IMR-90 (cell line): Measurements from ENCODE around the gene MT1A. TPM values are rescaled to one million over a fixed set of nuclear protein-coding genes. Genes with fewer than 3 reads are reported as not detected.

ENCODE experiments used
- ATAC-seq: fragments of 200-7000 bp; cut with Tn5 transposase; 2 replicates; pipeline ENCODE4 v1.9.1; 2020; ENCODE audit warnings: low read depth, mild to moderate bottlenecking, moderate library complexity
- BruUV-seq: library from RNA; stranded (reverse); fragments of 400-500 nt; replicated peaks from 2 replicates; lab custom pipeline; 2021; lab: Mats Ljungman, UMichigan
- CTCF ChIA-PET: fragments of 300-600 bp; formaldehyde crosslinking; extraction: SDS; loops from one replicate; lab custom pipeline; 2021; ENCODE audit warnings: antibody characterized with exemption; lab: Yijun Ruan, JAX
- POLR2A ChIA-PET: fragments of 300-600 bp; sonication (Branson Sonifier 250); formaldehyde crosslinking; loops from one replicate; lab custom pipeline; 2022; ENCODE audit warnings: antibody characterized with exemption; ENCODE audit not compliant: unreplicated experiment; lab: Charles Lee
- DNase-seq: peaks from one replicate; pipeline ENCODE4 v3.0.0; 2013
- H2AFZ ChIP-seq: replicated peaks from 2 replicates; pipeline ENCODE3; 2013; ENCODE audit warnings: low read length, mild to moderate bottlenecking; ENCODE audit not compliant: poor library complexity
- H2AK5ac ChIP-seq: 2 replicates; pipeline ENCODE4 v1.6.1; 2013; ENCODE audit warnings: low read depth, low read length, inconsistent platforms
- H2AK9ac ChIP-seq: replicated peaks from 2 replicates; pipeline ENCODE3; 2013; ENCODE audit warnings: mild to moderate bottlenecking, low read depth, low read length, moderate library complexity; ENCODE audit not compliant: poor library complexity
- H2BK120ac ChIP-seq: 2 replicates; pipeline ENCODE4 v1.6.1; 2013; ENCODE audit warnings: low read depth, low read length, inconsistent platforms
- H2BK15ac ChIP-seq: 3 replicates; pipeline ENCODE4 v1.6.1; 2013; ENCODE audit warnings: low read depth, low read length, inconsistent platforms
- H2BK20ac ChIP-seq: 2 replicates; pipeline ENCODE4 v1.6.1; 2013; ENCODE audit warnings: low read depth, mild to moderate bottlenecking, inconsistent platforms, low read length, moderate library complexity
- H2BK5ac ChIP-seq: 2 replicates; pipeline ENCODE4 v1.6.1; 2013; ENCODE audit warnings: mild to moderate bottlenecking, low read depth, low read length, inconsistent platforms; ENCODE audit not compliant: poor library complexity, severe bottlenecking
- H3K14ac ChIP-seq: replicated peaks from 2 replicates; pipeline ENCODE4 v1.6.1; 2013; ENCODE audit warnings: low read depth, low read length, inconsistent platforms
- H3K18ac ChIP-seq: 2 replicates; pipeline ENCODE4 v1.6.1; 2013; ENCODE audit warnings: low read depth, low read length, control low read depth
- H3K23ac ChIP-seq: 2 replicates; pipeline ENCODE4 v1.6.1; 2013; ENCODE audit warnings: low read depth, low read length, inconsistent platforms
- H3K27ac ChIP-seq: 2 replicates; pipeline ENCODE4 v1.5.1; 2013; ENCODE audit warnings: mild to moderate bottlenecking, control low read depth, low read length; ENCODE audit not compliant: insufficient read depth
- H3K27me3 ChIP-seq: 2 replicates; pipeline ENCODE4 v1.6.1; 2013; ENCODE audit warnings: low read length; ENCODE audit not compliant: control insufficient read depth, insufficient read depth
- H3K36me3 ChIP-seq: 2 replicates; pipeline ENCODE4 v1.6.1; 2013; ENCODE audit warnings: low read length, mixed read lengths; ENCODE audit not compliant: control insufficient read depth, insufficient read depth
- H3K4ac ChIP-seq: 2 replicates; pipeline ENCODE4 v1.6.1; 2013; ENCODE audit warnings: low read depth, low read length, inconsistent platforms
- H3K4me1 ChIP-seq: 2 replicates; pipeline ENCODE4 v1.6.1; 2013; ENCODE audit warnings: low read length, mixed read lengths; ENCODE audit not compliant: control insufficient read depth, insufficient read depth
- H3K4me2 ChIP-seq: 2 replicates; pipeline ENCODE4 v1.6.1; 2013; ENCODE audit warnings: low read depth, mild to moderate bottlenecking, control low read depth, low read length, moderate library complexity
- H3K4me3 ChIP-seq: 2 replicates; pipeline ENCODE4 v1.5.1; 2013; ENCODE audit warnings: low read depth, mild to moderate bottlenecking, control low read depth, low read length, moderate library complexity; ENCODE audit not compliant: insufficient read depth
- H3K56ac ChIP-seq: 2 replicates; pipeline ENCODE4 v1.6.1; 2013; ENCODE audit warnings: low read length, inconsistent platforms; ENCODE audit not compliant: insufficient read depth; ENCODE audit errors: extremely low read depth
- H3K79me1 ChIP-seq, 2 experiments: 2 replicates each; pipeline ENCODE4 v1.6.1; 2013; ENCODE audit warnings: low read length in 2 of 2, inconsistent platforms in 1 of 2, low read depth in 1 of 2
- H3K9ac ChIP-seq: 2 replicates; pipeline ENCODE4 v1.6.1; 2013; ENCODE audit warnings: low read depth, low read length, control low read depth
- H3K9me1 ChIP-seq: 2 replicates; pipeline ENCODE4 v1.6.1; 2013; ENCODE audit warnings: low read length, inconsistent platforms; ENCODE audit not compliant: insufficient read depth
- H3K9me3 ChIP-seq: 2 replicates; pipeline ENCODE4 v1.6.1; 2013; ENCODE audit warnings: low read length; ENCODE audit not compliant: control insufficient read depth, insufficient read depth
- H4K20me1 ChIP-seq: 2 replicates; pipeline ENCODE4 v1.6.1; 2013; ENCODE audit warnings: low read length, inconsistent platforms; ENCODE audit not compliant: insufficient read depth
- H4K5ac ChIP-seq: 2 replicates; pipeline ENCODE4 v1.6.1; 2013; ENCODE audit warnings: mild to moderate bottlenecking, low read depth, low read length, control low read depth
- H4K8ac ChIP-seq, 2 experiments: 2 replicates each; pipeline ENCODE4 v1.6.1; 2013; ENCODE audit warnings: low read depth in 2 of 2, low read length in 2 of 2, control low read depth in 1 of 2, inconsistent platforms in 1 of 2
- H4K91ac ChIP-seq: 2 replicates; pipeline ENCODE4 v1.6.1; 2013; ENCODE audit warnings: low read depth, low read length, inconsistent platforms; ENCODE audit not compliant: insufficient read depth
- CTCF ChIP-seq: conservative IDR thresholded peaks from 2 replicates; pipeline ENCODE4 v1.5.1; 2012; ENCODE audit warnings: mild to moderate bottlenecking, low read depth, low read length, improper control_type of control experiment
- FOS ChIP-seq: fragments of 150-350 bp; IDR thresholded peaks from 2 replicates; pipeline ENCODE4 v1.6.1; 2016; ENCODE audit warnings: low read depth, low read length
- RAD21 ChIP-seq: IDR thresholded peaks from 2 replicates; pipeline ENCODE4 v1.6.1; 2012; ENCODE audit warnings: low read length, improper control_type of control experiment
- WGBS, 2 experiments: methylation state at CpG; one replicate each; pipeline versions ENCODE4 v1.1.5 to v1.1.7; 2013; ENCODE audit warnings: missing lambda C conversion rate in 2 of 2; ENCODE audit not compliant: insufficient read length in 1 of 2; ENCODE audit errors: extremely low coverage in 2 of 2; 5-methylcytosine and 5-hydroxymethylcytosine counted together
- dilution Hi-C: fragments of 300-500 bp; cut with HindIII; formaldehyde crosslinking; loops from one replicate; pipeline ENCODE4 v1.14.3; 2018; ENCODE audit warnings: low sequenced_read_pairs; ENCODE audit not compliant: unreplicated experiment
- in situ Hi-C: fragments of 300-500 bp; cut with MboI; formaldehyde crosslinking; loops from 3 replicates; pipeline ENCODE4 v1.14.3; 2019; ENCODE audit warnings: low sequenced_read_pairs, inconsistent platforms, mixed read lengths
- intact Hi-C: fragments of 100-400 bp; cut with micrococcal nuclease; formaldehyde crosslinking; loops from 2 replicates; pipeline ENCODE4 v1.10.0; 2022
- polyA plus RNA-seq, 3 experiments: library from polyadenylated mRNA; depleted of rRNA; stranded (reverse); fragments of >200 nt; gene quantifications; 2 replicates each; pipeline ENCODE4 v1.2.3, GENCODE V29; 2012; ENCODE audit warnings: low replicate concordance in 1 of 3
- total RNA-seq: library from RNA; depleted of rRNA; stranded (reverse); fragments of >200 nt; gene quantifications from 2 replicates; pipeline ENCODE4 v1.2.3, GENCODE V29; 2012
- TF ChIP-seq, protein P1 (sequence below): fragments of 150-350 bp; IDR thresholded peaks from 2 replicates; pipeline ENCODE4 v1.6.1; 2017; ENCODE audit warnings: mild to moderate bottlenecking, antibody characterized with exemption, low read length, low read depth

Gene MT1A
- total and polyA plus RNA-seq, 2 of the 4 experiments (the other 2 are of a cell fraction), result 1.6 TPM; not detected in 1

DNA sequence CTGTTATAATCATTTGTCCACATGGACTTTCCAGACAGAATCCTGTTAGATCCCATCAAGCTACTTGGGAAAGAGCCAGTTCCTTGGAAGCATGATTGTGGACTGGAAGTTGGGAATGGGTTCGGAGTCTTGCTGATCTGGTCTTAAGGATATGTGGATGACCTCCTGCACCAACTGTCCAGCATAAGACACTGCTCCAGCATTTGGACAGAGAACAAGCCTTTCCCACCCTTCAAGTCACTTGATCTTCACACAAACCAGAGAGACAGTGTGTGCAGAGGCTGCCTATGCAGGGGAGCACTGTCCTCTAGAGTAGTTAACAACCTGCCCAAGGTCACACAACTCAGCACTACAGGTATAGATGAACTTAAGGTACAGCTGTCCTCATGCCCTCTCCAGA is 7.4 kb downstream of the MT1A start:
- ChIA-PET POLR2A (no interaction called here), CTCF (no interaction called here)
- no peak overlapping the region for H4K91ac ChIP-seq
- no peak overlapping the region for H2AK5ac ChIP-seq
- no peak overlapping the region for H2BK5ac ChIP-seq
- WGBS, 2 experiments, result no CpG with 5 or more reads among the region's 1 CpG
- dilution Hi-C loops, result no loop called here
- ATAC-seq, result no peak
- no TSS peak for BruUV-seq
- no peak overlapping the region for H3K14ac ChIP-seq
- no peaks in the 10 kb centered on the region for H3K4me1 ChIP-seq
- H3K4me3 ChIP-seq, result no peak overlapping the region
- no peak overlapping the region for H2BK120ac ChIP-seq
- TF ChIP-seq CTCF (no peak), FOS (no peak), RAD21 (no peak)
- TF ChIP-seq, protein P1, sequence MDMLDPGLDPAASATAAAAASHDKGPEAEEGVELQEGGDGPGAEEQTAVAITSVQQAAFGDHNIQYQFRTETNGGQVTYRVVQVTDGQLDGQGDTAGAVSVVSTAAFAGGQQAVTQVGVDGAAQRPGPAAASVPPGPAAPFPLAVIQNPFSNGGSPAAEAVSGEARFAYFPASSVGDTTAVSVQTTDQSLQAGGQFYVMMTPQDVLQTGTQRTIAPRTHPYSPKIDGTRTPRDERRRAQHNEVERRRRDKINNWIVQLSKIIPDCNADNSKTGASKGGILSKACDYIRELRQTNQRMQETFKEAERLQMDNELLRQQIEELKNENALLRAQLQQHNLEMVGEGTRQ, result no peak
- H2BK20ac ChIP-seq, result no peak overlapping the region
- H2AK9ac ChIP-seq, result no peak overlapping the region
- H3K79me1 ChIP-seq, result no peaks in the 10 kb centered on the region
- no peak overlapping the region for H3K18ac ChIP-seq
- H3K56ac ChIP-seq, result no peak overlapping the region
- H3K4ac ChIP-seq, result no peak overlapping the region
- H3K4me2 ChIP-seq, result no peak overlapping the region
- H3K27ac ChIP-seq, result no peak overlapping the region
- in situ Hi-C loops, result no loop called here
- H3K36me3 ChIP-seq, result no peaks in the 10 kb centered on the region
- no peaks in the 10 kb centered on the region; the same call in 1 of the 2 replicates for H4K20me1 ChIP-seq
- H4K5ac ChIP-seq, result no peak overlapping the region
- peak; percentile 2 for DNase-seq
- H2BK15ac ChIP-seq, result no peak overlapping the region
- no peak overlapping the region for H3K23ac ChIP-seq
- H3K27me3 ChIP-seq, result peaks cover 86% of the 10 kb centered on the region
- H4K8ac ChIP-seq, result no peak overlapping the region
- H3K9me1 ChIP-seq, result 0 out of 2 replicates have a peak, but pooled peaks cover 3% of the 10 kb centered on the region
- intact Hi-C loops, result no loop called here
- no peak overlapping the region for H2AFZ ChIP-seq
- H3K9me3 ChIP-seq, result 0 out of 2 replicates have a peak, but pooled peaks cover 2% of the 10 kb centered on the region
- H3K9ac ChIP-seq, result no peak overlapping the region
